Measurements from ENCODE around the gene NGFR.

The NGFR gene

GRCh38 chr17:49518346-49519078, 23.4 kb downstream of the NGFR start:
- no peak for DNase-seq

- DNase-seq = no peak
Observed at GRCh38 chr17:49519781-49520180, 24.7 kb downstream of the NGFR start.

- no peak for DNase-seq
Observed at GRCh38 chr17:49520386-49521087, 25.4 kb downstream of the NGFR start.

GRCh38 chr17:49521088-49521450, 26.0 kb downstream of the NGFR start:
- no peak for DNase-seq

GRCh38 chr17:49521471-49522356, 26.6 kb downstream of the NGFR start:
- no peak for DNase-seq

- no peak for DNase-seq
Observed at GRCh38 chr17:49522357-49522890, 27.3 kb downstream of the NGFR start.

- DNase-seq = no peak
Observed at GRCh38 chr17:49523196-49523595, 28.1 kb downstream of the NGFR start.

GRCh38 chr17:49523706-49524472, 28.8 kb downstream of the NGFR start:
- DNase-seq = peak in 1 of 2 donors; percentile 35

GRCh38 chr17:49524473-49525359, 29.6 kb downstream of the NGFR start:
- DNase-seq = no peak

- no peak for DNase-seq
Observed at GRCh38 chr17:49525831-49526741, 31.0 kb downstream of the NGFR start.

- DNase-seq = no peak
Observed at GRCh38 chr17:49527927-49528651, 33.0 kb downstream of the NGFR start.

GRCh38 chr17:49528966-49529365, 33.9 kb downstream of the NGFR start:
- DNase-seq = no peak

- no peak for DNase-seq
Observed at GRCh38 chr17:49530118-49530517, 35.0 kb downstream of the NGFR start.

- no peak for DNase-seq
Observed at GRCh38 chr17:49543860-49544259, 48.8 kb downstream of the NGFR start.

- DNase-seq = no peak
Observed at GRCh38 chr17:49545007-49545660, 50.0 kb downstream of the NGFR start.

GRCh38 chr17:49545806-49546545, 50.9 kb downstream of the NGFR start:
- DNase-seq = no peak

- DNase-seq = no peak
Observed at GRCh38 chr17:49546546-49547535, 51.7 kb downstream of the NGFR start.
